LNCAP (cell line): ENCODE data around the gene FRAS1.

ENCODE experiments used
- TF ChIP-seq, protein P1 (sequence below): fragments of 450-650 bp; IDR thresholded peaks from 2 replicates; pipeline ENCODE4 v1.5.1; 2017; ENCODE audit warnings: mild to moderate bottlenecking

Gene FRAS1

DNA sequence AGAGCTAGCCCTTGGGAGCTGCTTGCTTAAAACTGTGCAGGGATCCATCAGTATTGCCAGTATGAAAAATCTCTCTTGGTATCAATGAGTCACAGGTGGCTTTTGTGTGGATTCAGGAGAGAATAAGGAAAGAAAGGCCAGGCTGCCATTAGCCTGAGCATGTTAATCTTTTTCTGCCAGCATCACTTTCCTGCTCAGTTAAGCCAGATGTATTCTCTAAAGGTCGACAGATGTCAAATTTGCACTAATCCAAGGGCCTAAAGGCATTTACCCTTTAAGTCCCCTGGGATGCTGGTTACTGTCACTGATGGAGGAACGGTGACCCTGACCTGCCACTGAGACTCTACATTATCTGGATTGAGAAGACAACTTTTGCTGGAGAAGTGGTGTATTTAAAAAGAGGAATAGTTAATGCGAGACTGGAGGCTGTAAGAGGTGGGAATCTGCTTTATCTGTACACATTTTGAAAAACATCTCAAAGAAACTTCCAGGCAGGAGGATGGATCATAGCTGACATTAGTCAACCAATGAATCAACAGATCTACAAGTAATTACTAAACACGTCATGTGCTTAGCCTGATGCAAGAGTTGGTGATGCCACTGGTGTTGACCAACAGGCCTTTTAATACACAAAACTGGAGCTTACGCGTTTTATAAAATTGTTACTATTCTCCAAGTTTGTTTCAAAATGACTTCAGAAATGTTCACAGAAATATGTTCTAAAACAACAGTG lies 253.1 kb downstream of the FRAS1 start:
- TF ChIP-seq, protein P1, sequence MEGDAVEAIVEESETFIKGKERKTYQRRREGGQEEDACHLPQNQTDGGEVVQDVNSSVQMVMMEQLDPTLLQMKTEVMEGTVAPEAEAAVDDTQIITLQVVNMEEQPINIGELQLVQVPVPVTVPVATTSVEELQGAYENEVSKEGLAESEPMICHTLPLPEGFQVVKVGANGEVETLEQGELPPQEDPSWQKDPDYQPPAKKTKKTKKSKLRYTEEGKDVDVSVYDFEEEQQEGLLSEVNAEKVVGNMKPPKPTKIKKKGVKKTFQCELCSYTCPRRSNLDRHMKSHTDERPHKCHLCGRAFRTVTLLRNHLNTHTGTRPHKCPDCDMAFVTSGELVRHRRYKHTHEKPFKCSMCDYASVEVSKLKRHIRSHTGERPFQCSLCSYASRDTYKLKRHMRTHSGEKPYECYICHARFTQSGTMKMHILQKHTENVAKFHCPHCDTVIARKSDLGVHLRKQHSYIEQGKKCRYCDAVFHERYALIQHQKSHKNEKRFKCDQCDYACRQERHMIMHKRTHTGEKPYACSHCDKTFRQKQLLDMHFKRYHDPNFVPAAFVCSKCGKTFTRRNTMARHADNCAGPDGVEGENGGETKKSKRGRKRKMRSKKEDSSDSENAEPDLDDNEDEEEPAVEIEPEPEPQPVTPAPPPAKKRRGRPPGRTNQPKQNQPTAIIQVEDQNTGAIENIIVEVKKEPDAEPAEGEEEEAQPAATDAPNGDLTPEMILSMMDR = no peak

- TF ChIP-seq, protein P1 = no peak
These were observed 253.6 kb downstream of the FRAS1 start for GRCh38 chr4:78310740-78311115.

DNA sequence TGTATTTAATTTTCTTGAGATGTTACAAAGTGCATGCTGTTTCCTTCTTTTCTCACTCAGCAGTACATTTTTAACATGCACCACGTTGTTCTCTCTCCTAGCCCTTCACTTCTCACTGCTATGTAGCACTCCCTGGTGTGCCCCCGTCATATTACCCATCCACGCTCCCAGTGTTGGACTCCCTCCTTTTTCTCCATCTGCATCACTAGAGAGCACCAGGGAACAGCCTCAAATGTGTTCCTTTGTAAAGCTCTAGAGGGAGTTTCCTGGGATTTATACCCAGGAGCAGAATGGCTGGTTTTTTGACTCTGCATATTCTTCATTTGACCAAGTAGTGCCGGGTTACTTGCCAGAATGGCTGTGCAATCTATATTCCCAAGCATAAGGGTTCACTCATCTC lies 254.2 kb downstream of the FRAS1 start:
- TF ChIP-seq, protein P1 = no peak

DNA sequence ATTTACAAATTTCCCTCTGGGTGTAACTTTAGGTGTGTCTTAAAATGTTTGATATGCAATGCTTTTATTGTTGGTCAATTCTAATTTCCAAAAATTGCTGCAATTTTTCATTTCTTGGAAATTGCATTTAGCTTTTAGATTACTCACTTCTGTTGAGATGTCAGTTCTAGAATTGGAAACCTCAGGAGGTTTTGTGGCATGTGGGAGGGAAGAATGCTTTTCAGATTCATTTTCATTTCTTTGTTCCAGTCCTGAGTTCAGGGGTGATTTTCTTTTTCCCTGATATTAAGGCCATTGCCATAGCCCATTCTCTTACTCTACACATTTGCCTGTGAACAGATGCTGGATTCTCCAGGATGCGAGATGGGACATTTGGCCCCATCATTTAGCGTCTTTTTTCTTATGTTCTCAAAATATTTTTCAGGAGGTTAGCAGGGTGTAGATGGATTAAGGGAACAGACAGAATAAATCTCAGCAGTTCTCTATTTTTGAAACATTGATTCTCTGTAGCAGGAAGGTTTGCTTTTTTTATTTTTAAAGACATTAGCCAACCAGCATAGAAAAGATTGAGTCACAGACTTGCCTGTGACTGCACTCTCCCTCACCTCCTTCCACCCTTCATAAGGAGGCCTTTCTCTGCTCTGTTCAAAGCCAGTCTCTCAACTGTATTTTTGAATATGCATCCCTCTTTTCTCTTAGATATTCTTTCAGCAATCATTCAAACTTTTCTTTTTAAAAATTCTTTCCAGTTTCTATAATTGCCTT lies 256.0 kb downstream of the FRAS1 start:
- TF ChIP-seq, protein P1 = no peak

DNA sequence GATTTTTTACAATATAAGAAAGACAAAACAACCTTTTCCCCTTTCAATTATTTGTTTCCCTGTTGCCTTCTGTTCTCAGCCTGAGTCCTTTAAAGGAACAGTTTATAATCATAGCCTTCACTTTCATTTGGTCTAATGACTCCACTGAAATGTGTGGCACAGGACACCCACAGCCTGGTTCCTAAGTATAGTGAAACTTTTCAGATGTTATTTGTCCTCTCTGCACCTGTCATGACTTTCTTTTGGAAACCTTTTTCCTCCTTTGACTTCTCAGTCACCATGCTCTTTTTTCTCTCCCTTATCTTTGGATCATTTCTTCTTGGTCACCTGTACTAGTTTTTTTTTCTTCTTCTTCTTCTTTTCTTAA lies 256.6 kb downstream of the FRAS1 start:
- TF ChIP-seq, protein P1 = no peak

GRCh38 chr4:78318126-78318525 lies 261.0 kb downstream of the FRAS1 start:
- TF ChIP-seq, protein P1 = no peak

DNA sequence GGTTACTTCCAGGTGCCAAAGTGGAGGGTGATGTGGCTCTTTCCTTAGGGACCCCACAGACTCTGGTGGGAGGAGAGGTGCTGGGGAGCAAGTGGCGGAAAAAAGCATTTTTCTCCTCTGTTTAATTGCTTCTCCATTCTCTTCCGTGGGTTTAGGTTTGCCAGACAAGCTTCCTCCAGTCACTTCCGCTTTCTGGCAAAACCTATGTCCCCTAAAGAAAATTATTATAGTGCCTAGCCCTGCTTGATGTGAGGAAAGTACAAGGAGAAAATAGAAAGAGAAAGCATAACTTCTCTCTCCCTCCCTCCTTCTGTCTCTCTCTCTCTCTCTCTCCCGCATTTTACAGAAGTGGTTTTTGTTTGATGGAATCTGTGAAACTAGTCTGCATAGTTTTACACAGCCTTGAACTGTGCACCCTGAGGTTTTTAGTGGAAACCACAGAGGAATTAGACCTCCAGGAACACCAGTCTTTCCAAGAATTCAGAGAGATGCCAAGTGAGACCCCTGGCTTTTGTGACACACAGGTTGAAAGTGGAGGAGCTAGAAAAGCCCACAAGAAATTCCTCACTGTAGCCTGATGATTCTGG lies 263.3 kb downstream of the FRAS1 start:
- TF ChIP-seq, protein P1 = no peak
